K562 (cell line): Measurements from ENCODE around the gene ADAM15. TPM values are rescaled to one million over a fixed set of nuclear protein-coding genes. Genes with fewer than 3 reads are reported as not detected.

ENCODE experiments used
- ARNT ChIP-seq, 2 experiments: fragments of 450-650 bp; IDR thresholded peaks; 2 replicates each; pipeline ENCODE4 v1.6.1; 2016; ENCODE audit warnings: mild to moderate bottlenecking in 1 of 2
- BCOR ChIP-seq: fragments of 450-650 bp; IDR thresholded peaks from 2 replicates; pipeline ENCODE4 v1.6.1; 2016
- ETV1 ChIP-seq: fragments of 450-650 bp; conservative IDR thresholded peaks from 2 replicates; pipeline ENCODE4 v1.6.1; 2016; ENCODE audit warnings: missing genetic modification characterization, control low read depth, low read depth, missing compliant biosample characterization
- HBP1 ChIP-seq: fragments of 450-650 bp; formaldehyde crosslinking; IDR thresholded peaks from 2 replicates; pipeline ENCODE4 v1.4.0; 2022; ENCODE audit warnings: missing genetic modification characterization
- HNRNPL ChIP-seq: fragments of 200-400 bp; formaldehyde crosslinking; IDR thresholded peaks from 2 replicates; pipeline ENCODE4 v1.6.1; 2017; ENCODE audit warnings: low read depth, mild to moderate bottlenecking, low read length
- ILK ChIP-seq: fragments of 450-650 bp; IDR thresholded peaks from 2 replicates; pipeline ENCODE4 v1.6.1; 2016; ENCODE audit warnings: missing genetic modification characterization, low read depth, mild to moderate bottlenecking, missing compliant biosample characterization, moderate library complexity, borderline replicate concordance
- KDM5B ChIP-seq: fragments of 200-600 bp; sonication (generic); IDR thresholded peaks from 2 replicates; pipeline ENCODE4 v1.6.1; 2012; ENCODE audit warnings: low read depth, mild to moderate bottlenecking, moderate library complexity, low read length, control low read depth, inconsistent platforms; ENCODE audit not compliant: insufficient replicate concordance
- KLF6 ChIP-seq: fragments of 250-450 bp; sonication (Bioruptor Pico); IDR thresholded peaks from 2 replicates; pipeline ENCODE4 v1.4.0; 2020; ENCODE audit warnings: mild to moderate bottlenecking, moderate library complexity, borderline replicate concordance
- MAFG ChIP-seq: fragments of 450-650 bp; conservative IDR thresholded peaks from 2 replicates; pipeline ENCODE4 v1.6.1; 2016; ENCODE audit warnings: missing genetic modification characterization, missing compliant biosample characterization
- MYBL2 ChIP-seq, 2 experiments: fragments of 450-650 bp in 1 of 2; sonication (generic) in 1 of 2; formaldehyde crosslinking in 1 of 2; IDR thresholded peaks; 2 replicates each; pipeline versions ENCODE4 v1.6.1 to v1.8.1; 2017 to 2022; ENCODE audit warnings: borderline replicate concordance in 1 of 2, inconsistent platforms in 1 of 2, low read depth in 1 of 2, mild to moderate bottlenecking in 1 of 2, missing genetic modification reagents in 1 of 2, moderate library complexity in 1 of 2
- NBN ChIP-seq: fragments of 450-650 bp; IDR thresholded peaks from 2 replicates; pipeline ENCODE4 v1.6.1; 2016; ENCODE audit warnings: low read depth, mild to moderate bottlenecking
- NCOA1 ChIP-seq: fragments of 450-650 bp; IDR thresholded peaks from 2 replicates; pipeline ENCODE4 v1.6.1; 2016; ENCODE audit warnings: low read depth
- PHB ChIP-seq: fragments of 250-450 bp; sonication (Bioruptor Pico); IDR thresholded peaks from 2 replicates; pipeline ENCODE4 v1.5.0; 2021
- POU5F1 ChIP-seq: fragments of 150-350 bp; IDR thresholded peaks from 2 replicates; pipeline ENCODE4 v1.6.1; 2014; ENCODE audit warnings: borderline replicate concordance, low read length, low read depth, mild to moderate bottlenecking; ENCODE audit not compliant: partially characterized antibody
- RBM17 ChIP-seq: fragments of 200-400 bp; formaldehyde crosslinking; IDR thresholded peaks from 2 replicates; pipeline ENCODE4 v1.6.1; 2017; ENCODE audit warnings: low read depth, mild to moderate bottlenecking, low read length, borderline replicate concordance
- SIRT6 ChIP-seq: IDR thresholded peaks from one replicate; pipeline ENCODE4 v1.6.1; 2012; ENCODE audit warnings: low read depth, mild to moderate bottlenecking, control low read depth, inconsistent platforms, low read length, moderate library complexity
- THAP12 ChIP-seq: fragments of 250-450 bp; sonication (Bioruptor Pico); IDR thresholded peaks from 2 replicates; pipeline ENCODE4 v1.9.0; 2021; ENCODE audit warnings: mild to moderate bottlenecking, inconsistent platforms
- XRCC3 ChIP-seq: fragments of 450-650 bp; IDR thresholded peaks from 2 replicates; pipeline ENCODE4 v1.6.1; 2017; ENCODE audit warnings: mild to moderate bottlenecking, moderate library complexity
- ZNF174 ChIP-seq: fragments of 250-450 bp; sonication (Bioruptor Pico); IDR thresholded peaks from 2 replicates; pipeline ENCODE4 v1.4.0; 2020; ENCODE audit warnings: mild to moderate bottlenecking
- ZNF212 ChIP-seq: fragments of 450-650 bp; formaldehyde crosslinking; IDR thresholded peaks from 2 replicates; pipeline ENCODE4 v1.4.0; 2020; ENCODE audit warnings: mild to moderate bottlenecking
- ZNF232 ChIP-seq: sonication (generic); formaldehyde crosslinking; IDR thresholded peaks from 2 replicates; pipeline ENCODE4 v1.8.0; 2022; ENCODE audit warnings: mild to moderate bottlenecking, missing genetic modification reagents
- ZNF24 ChIP-seq: fragments of 450-650 bp; IDR thresholded peaks from 2 replicates; pipeline ENCODE4 v1.6.1; 2016
- ZNF274 ChIP-seq: IDR thresholded peaks from 2 replicates; pipeline ENCODE4 v1.6.1; 2011; ENCODE audit warnings: low read depth, mild to moderate bottlenecking, low read length, moderate library complexity, borderline replicate concordance
- ZNF830 ChIP-seq: fragments of 250-450 bp; sonication (Bioruptor Pico); IDR thresholded peaks from 2 replicates; pipeline ENCODE4 v1.5.0; 2021; ENCODE audit warnings: mild to moderate bottlenecking
- polyA plus RNA-seq, 8 experiments: library from polyadenylated mRNA; depleted of rRNA in 4 of 8; stranded (reverse) in 5 of 8; unstranded in 3 of 8; fragments of >200 nt; fragmentation: Nextera tagmentation in 2 of 8; fragmentation: Illumina TruSeq in 1 of 8; extraction: Ambion mirVana in 2 of 8; extraction: Trizol in 1 of 8; gene quantifications; 2 replicates each; pipeline versions ENCODE4 v1.2.1 to v1.2.3, GENCODE V29; 2011 to 2014; ENCODE audit warnings: inconsistent platforms in 1 of 8, missing spikeins in 1 of 8
- total RNA-seq, 7 experiments: library from RNA; depleted of rRNA in 6 of 7; stranded (reverse); fragments of >200 nt in 6 of 7; fragmentation: Illumina TruSeq in 2 of 7; extraction: Trizol in 2 of 7; gene quantifications; 2 replicates each; pipeline versions ENCODE4 v1.2.1 to v1.2.3, GENCODE V29; 2011 to 2021; ENCODE audit warnings: low replicate concordance in 1 of 7
- TF ChIP-seq, protein P1 (sequence below): sonication (generic); formaldehyde crosslinking; IDR thresholded peaks from 2 replicates; pipeline ENCODE4 v1.8.0; 2022; ENCODE audit warnings: mild to moderate bottlenecking, missing genetic modification reagents

The ADAM15 gene
- total and polyA plus RNA-seq, 9 of the 15 experiments (the other 6 are each of a cell fraction or from before 2014, with no cell fraction given), result 0.69 to 72.3 (median 32.8) TPM

DNA sequence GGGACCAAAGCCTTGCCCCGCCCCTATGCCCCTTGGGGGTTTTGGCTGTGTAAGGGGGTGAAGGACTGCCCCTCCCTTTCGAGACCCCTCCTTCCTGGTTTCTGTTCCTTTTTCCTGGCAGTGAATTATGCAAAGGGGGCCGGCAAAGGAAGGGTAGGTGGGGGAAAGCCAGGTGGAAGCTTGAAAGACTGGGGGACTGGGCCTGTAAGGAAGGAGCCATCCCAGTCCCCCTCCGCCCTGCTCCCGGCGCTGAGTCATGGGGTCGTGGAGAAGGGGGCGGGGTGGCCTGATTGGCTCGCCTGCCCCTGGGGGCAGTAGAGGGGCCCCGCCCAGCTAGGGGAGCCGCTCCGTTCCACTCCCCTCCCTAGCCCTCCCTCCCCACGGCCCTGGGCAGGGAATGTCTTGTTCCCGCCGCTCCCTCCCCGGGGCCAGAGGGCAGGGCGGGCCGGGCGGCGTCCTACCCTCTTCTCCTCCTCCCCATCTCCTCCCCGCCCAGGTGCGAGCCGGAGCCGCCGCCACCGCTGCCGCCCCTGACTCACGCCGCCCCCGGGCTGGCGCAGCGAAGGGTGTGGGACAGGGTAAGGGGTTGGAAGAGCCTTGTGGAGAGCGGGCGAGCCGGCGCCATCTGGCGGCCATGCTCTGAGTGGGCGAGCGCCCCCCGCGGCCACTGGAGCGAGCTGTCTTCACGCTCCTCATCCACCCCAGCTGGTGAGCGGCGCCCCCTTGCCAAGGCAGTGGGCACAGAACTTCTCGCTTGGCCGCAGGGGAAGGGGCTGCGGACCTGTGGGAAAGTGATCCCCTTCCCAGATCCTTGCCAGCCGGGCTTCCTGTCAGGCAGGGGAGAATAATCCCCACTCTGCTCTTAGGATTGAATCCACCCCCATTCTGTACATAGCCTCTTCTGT, 33.8 kb upstream of the ADAM15 start (continued):
- TF ChIP-seq THAP12 (CRISPR knock-in tag), result peak; percentile 11; the same call in 1 of the 2 replicates
- TF ChIP-seq ZNF830 (CRISPR knock-in tag), result no peak
- no peak for TF ChIP-seq SIRT6
- TF ChIP-seq MYBL2 (IDR thresholded peaks at IDR 0.05; ENCODE audit: low read depth), result no peak
- TF ChIP-seq MYBL2 (CRISPR knock-in tag; IDR thresholded peaks at IDR 0.05; ENCODE audit: borderline replicate concordance), result no peak
- no peak for TF ChIP-seq PHB (CRISPR knock-in tag)
- no peak for TF ChIP-seq POU5F1
- TF ChIP-seq KDM5B, result no peak
- TF ChIP-seq KLF6, result no peak
- TF ChIP-seq HNRNPL, result peak; percentile 99
- TF ChIP-seq, protein P1, sequence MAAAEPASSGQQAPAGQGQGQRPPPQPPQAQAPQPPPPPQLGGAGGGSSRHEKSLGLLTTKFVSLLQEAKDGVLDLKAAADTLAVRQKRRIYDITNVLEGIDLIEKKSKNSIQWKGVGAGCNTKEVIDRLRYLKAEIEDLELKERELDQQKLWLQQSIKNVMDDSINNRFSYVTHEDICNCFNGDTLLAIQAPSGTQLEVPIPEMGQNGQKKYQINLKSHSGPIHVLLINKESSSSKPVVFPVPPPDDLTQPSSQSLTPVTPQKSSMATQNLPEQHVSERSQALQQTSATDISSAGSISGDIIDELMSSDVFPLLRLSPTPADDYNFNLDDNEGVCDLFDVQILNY (CRISPR knock-in tag), result peak; percentile 91; the same call in 1 of the 2 replicates
- TF ChIP-seq ETV1 (tag), result no peak
- no peak for TF ChIP-seq MAFG (tag)
- TF ChIP-seq ZNF232 (CRISPR knock-in tag), result no peak
- TF ChIP-seq ARNT (IDR thresholded peaks at IDR 0.05), result no peak
- TF ChIP-seq ZNF24, result peak; percentile 80
- TF ChIP-seq RBM17, result no peak
- no peak for TF ChIP-seq XRCC3
- peak; percentile 45; the same call in 1 of the 2 replicates for TF ChIP-seq BCOR
- TF ChIP-seq NCOA1, result no peak
- no peak for TF ChIP-seq ZNF274
- peak; percentile 58; the same call in 1 of the 2 replicates for TF ChIP-seq NBN
- no peak for TF ChIP-seq ZNF212 (CRISPR knock-in tag)
- peak; percentile 51; the same call in 1 of the 2 replicates for TF ChIP-seq HBP1 (CRISPR knock-in tag)
- no peak for TF ChIP-seq ZNF174 (CRISPR knock-in tag)
- TF ChIP-seq ILK (tag), result no peak
